SK-N-SH (cell line): ENCODE measurements around the gene ARHGAP29. TPM values are rescaled to one million over a fixed set of nuclear protein-coding genes. Genes with fewer than 3 reads are reported as not detected.
A peak's percentile ranks its signal among the peaks of the same experiment; 100 is the strongest.

ENCODE experiments used
- CHD2 ChIP-seq: fragments of 150-350 bp; IDR thresholded peaks from 2 replicates; pipeline ENCODE4 v1.6.1; 2018; ENCODE audit warnings: low read length; ENCODE audit not compliant: partially characterized antibody
- ELF1 ChIP-seq: IDR thresholded peaks from 2 replicates; pipeline ENCODE4 v1.4.0; 2012
- EP300 ChIP-seq, 2 experiments: IDR thresholded peaks; 2 replicates each; pipeline versions ENCODE4 v1.4.0 to v1.6.1; 2012; ENCODE audit warnings: borderline replicate concordance in 1 of 2, low read depth in 1 of 2, low read length in 1 of 2
- EZH2phosphoT487 ChIP-seq: fragments of 200-600 bp; sonication (generic); IDR thresholded peaks from 2 replicates; pipeline ENCODE4 v1.6.1; 2017; ENCODE audit warnings: low read depth, mixed run types, mild to moderate bottlenecking, antibody characterized with exemption, moderate library complexity, borderline replicate concordance
- FOSL2 ChIP-seq: IDR thresholded peaks from 2 replicates; pipeline ENCODE4 v1.4.0; 2012; ENCODE audit warnings: low read depth, mild to moderate bottlenecking, moderate library complexity, borderline replicate concordance
- FOXM1 ChIP-seq: IDR thresholded peaks from 2 replicates; pipeline ENCODE4 v1.4.0; 2012; ENCODE audit warnings: low read depth, mild to moderate bottlenecking
- GATA2 ChIP-seq: sonication (generic); formaldehyde crosslinking; IDR thresholded peaks from 2 replicates; pipeline ENCODE4 v1.5.0; 2020; ENCODE audit warnings: mild to moderate bottlenecking, missing genetic modification reagents
- POLR2AphosphoS5 ChIP-seq: IDR thresholded peaks from 2 replicates; pipeline ENCODE4 v1.6.1; 2012; ENCODE audit warnings: low read depth, low read length
- RAD21 ChIP-seq: IDR thresholded peaks from 2 replicates; pipeline ENCODE4 v1.6.1; 2012; ENCODE audit warnings: mild to moderate bottlenecking, low read length
- RCOR1 ChIP-seq: fragments of 150-350 bp; IDR thresholded peaks from 2 replicates; pipeline ENCODE4 v1.6.1; 2017; ENCODE audit warnings: antibody characterized with exemption, low read length
- RFX5 ChIP-seq: IDR thresholded peaks from 2 replicates; pipeline ENCODE4 v1.6.1; 2012; ENCODE audit warnings: mild to moderate bottlenecking, improper control_type of control experiment, low read length
- SMC3 ChIP-seq: IDR thresholded peaks from 2 replicates; pipeline ENCODE4 v1.6.1; 2012; ENCODE audit warnings: low read depth, low read length, improper control_type of control experiment
- TAF1 ChIP-seq: IDR thresholded peaks from 2 replicates; pipeline ENCODE4 v1.6.1; 2012; ENCODE audit warnings: low read depth, mild to moderate bottlenecking, low read length, moderate library complexity, borderline replicate concordance
- TCF12 ChIP-seq: IDR thresholded peaks from 2 replicates; pipeline ENCODE4 v1.4.0; 2012
- TEAD4 ChIP-seq: IDR thresholded peaks from 2 replicates; pipeline ENCODE4 v1.4.0; 2012; ENCODE audit warnings: mild to moderate bottlenecking, borderline replicate concordance; ENCODE audit not compliant: insufficient read depth
- polyA plus RNA-seq, 3 experiments: library from polyadenylated mRNA; depleted of rRNA; stranded (reverse); fragments of >200 nt; gene quantifications; 2 replicates each; pipeline ENCODE4 v1.2.3, GENCODE V29; 2012
- TF ChIP-seq, protein P1 (sequence below): fragments of 200-600 bp; sonication (generic); IDR thresholded peaks from 2 replicates; pipeline ENCODE4 v1.6.1; 2017; ENCODE audit warnings: antibody characterized with exemption, mild to moderate bottlenecking, moderate library complexity
- TF ChIP-seq, protein P2 (sequence below): IDR thresholded peaks from 2 replicates; pipeline ENCODE4 v1.6.1; 2012; ENCODE audit warnings: mild to moderate bottlenecking, low read depth, low read length, moderate library complexity
- TF ChIP-seq, protein P3 (sequence below): fragments of 150-350 bp; IDR thresholded peaks from 2 replicates; pipeline ENCODE4 v1.6.1; 2017; ENCODE audit warnings: antibody characterized with exemption, low read length, low read depth, borderline replicate concordance
- TF ChIP-seq, protein P4 (sequence below): IDR thresholded peaks from 2 replicates; pipeline ENCODE4 v1.4.0; 2012; ENCODE audit warnings: low read depth, borderline replicate concordance
- TF ChIP-seq, protein P5 (sequence below): IDR thresholded peaks from 2 replicates; pipeline ENCODE4; 2012

The ARHGAP29 gene
- polyA plus RNA-seq, 1 of the 3 experiments (the other 2 are of a cell fraction) = 20.1 TPM

DNA sequence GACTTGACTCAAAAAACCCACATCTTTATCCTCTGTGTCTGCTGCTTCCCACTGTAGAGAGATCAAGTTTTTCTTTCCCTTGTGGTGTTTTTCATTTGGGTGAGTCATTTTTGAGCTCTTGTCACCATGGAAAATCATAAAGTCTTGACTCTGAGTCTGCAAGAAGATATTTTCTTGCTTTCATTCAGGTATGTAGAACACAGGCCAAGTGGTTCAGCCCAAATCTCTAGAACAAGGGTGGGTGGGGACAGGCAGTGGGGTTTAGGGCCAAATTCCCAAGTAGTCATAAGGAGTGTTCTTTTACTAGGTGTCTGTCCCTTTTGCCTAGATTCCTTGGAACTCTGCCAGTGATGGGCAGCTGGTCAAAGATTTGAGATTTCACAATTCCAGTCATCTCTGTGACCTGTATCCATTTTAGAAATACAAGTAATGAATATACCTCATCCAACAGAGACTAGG is 21.5 kb upstream of the ARHGAP29 start (continued):
- TF ChIP-seq, protein P1, sequence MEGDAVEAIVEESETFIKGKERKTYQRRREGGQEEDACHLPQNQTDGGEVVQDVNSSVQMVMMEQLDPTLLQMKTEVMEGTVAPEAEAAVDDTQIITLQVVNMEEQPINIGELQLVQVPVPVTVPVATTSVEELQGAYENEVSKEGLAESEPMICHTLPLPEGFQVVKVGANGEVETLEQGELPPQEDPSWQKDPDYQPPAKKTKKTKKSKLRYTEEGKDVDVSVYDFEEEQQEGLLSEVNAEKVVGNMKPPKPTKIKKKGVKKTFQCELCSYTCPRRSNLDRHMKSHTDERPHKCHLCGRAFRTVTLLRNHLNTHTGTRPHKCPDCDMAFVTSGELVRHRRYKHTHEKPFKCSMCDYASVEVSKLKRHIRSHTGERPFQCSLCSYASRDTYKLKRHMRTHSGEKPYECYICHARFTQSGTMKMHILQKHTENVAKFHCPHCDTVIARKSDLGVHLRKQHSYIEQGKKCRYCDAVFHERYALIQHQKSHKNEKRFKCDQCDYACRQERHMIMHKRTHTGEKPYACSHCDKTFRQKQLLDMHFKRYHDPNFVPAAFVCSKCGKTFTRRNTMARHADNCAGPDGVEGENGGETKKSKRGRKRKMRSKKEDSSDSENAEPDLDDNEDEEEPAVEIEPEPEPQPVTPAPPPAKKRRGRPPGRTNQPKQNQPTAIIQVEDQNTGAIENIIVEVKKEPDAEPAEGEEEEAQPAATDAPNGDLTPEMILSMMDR = no peak
- TF ChIP-seq FOXM1 = no peak
- no peak for TF ChIP-seq RCOR1
- no peak for TF ChIP-seq RFX5
- peak in 1 of 2 experiments; percentile 48; a peak in 1 of 4 replicates for TF ChIP-seq EP300 (IDR thresholded peaks at IDR 0.05; ENCODE audit: borderline replicate concordance in 1 of 2, low read depth in 1 of 2, low read length in 1 of 2)
- TF ChIP-seq RAD21 = no peak
- no peak for TF ChIP-seq SMC3
- no peak for TF ChIP-seq TAF1
- TF ChIP-seq ELF1 = no peak
- no peak for TF ChIP-seq CHD2
- no peak for TF ChIP-seq GATA2
- TF ChIP-seq POLR2AphosphoS5 = peak; percentile 31; the same call in 1 of the 2 replicates
- TF ChIP-seq, protein P2, sequence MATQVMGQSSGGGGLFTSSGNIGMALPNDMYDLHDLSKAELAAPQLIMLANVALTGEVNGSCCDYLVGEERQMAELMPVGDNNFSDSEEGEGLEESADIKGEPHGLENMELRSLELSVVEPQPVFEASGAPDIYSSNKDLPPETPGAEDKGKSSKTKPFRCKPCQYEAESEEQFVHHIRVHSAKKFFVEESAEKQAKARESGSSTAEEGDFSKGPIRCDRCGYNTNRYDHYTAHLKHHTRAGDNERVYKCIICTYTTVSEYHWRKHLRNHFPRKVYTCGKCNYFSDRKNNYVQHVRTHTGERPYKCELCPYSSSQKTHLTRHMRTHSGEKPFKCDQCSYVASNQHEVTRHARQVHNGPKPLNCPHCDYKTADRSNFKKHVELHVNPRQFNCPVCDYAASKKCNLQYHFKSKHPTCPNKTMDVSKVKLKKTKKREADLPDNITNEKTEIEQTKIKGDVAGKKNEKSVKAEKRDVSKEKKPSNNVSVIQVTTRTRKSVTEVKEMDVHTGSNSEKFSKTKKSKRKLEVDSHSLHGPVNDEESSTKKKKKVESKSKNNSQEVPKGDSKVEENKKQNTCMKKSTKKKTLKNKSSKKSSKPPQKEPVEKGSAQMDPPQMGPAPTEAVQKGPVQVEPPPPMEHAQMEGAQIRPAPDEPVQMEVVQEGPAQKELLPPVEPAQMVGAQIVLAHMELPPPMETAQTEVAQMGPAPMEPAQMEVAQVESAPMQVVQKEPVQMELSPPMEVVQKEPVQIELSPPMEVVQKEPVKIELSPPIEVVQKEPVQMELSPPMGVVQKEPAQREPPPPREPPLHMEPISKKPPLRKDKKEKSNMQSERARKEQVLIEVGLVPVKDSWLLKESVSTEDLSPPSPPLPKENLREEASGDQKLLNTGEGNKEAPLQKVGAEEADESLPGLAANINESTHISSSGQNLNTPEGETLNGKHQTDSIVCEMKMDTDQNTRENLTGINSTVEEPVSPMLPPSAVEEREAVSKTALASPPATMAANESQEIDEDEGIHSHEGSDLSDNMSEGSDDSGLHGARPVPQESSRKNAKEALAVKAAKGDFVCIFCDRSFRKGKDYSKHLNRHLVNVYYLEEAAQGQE = no peak
- TF ChIP-seq, protein P3, sequence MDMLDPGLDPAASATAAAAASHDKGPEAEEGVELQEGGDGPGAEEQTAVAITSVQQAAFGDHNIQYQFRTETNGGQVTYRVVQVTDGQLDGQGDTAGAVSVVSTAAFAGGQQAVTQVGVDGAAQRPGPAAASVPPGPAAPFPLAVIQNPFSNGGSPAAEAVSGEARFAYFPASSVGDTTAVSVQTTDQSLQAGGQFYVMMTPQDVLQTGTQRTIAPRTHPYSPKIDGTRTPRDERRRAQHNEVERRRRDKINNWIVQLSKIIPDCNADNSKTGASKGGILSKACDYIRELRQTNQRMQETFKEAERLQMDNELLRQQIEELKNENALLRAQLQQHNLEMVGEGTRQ = no peak
- TF ChIP-seq EZH2phosphoT487 = no peak
- TF ChIP-seq, protein P4, sequence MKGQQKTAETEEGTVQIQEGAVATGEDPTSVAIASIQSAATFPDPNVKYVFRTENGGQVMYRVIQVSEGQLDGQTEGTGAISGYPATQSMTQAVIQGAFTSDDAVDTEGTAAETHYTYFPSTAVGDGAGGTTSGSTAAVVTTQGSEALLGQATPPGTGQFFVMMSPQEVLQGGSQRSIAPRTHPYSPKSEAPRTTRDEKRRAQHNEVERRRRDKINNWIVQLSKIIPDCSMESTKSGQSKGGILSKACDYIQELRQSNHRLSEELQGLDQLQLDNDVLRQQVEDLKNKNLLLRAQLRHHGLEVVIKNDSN = no peak
- TF ChIP-seq, protein P5, sequence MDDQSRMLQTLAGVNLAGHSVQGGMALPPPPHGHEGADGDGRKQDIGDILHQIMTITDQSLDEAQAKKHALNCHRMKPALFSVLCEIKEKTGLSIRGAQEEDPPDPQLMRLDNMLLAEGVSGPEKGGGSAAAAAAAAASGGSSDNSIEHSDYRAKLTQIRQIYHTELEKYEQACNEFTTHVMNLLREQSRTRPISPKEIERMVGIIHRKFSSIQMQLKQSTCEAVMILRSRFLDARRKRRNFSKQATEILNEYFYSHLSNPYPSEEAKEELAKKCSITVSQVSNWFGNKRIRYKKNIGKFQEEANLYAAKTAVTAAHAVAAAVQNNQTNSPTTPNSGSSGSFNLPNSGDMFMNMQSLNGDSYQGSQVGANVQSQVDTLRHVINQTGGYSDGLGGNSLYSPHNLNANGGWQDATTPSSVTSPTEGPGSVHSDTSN = peak; percentile 70
- TF ChIP-seq TCF12 = peak; percentile 73
- TF ChIP-seq TEAD4 = no peak
- peak; percentile 93 for TF ChIP-seq FOSL2
